HAP-1 (cell line): ENCODE data around the gene POU5F1.

Experiments used
- DNase-seq, 2 experiments: peaks; one replicate each; pipeline ENCODE4 v3.0.0-alpha.2; 2016 to 2020; ENCODE audit warnings: low spot score in 2 of 2
- H3K27me3 ChIP-seq: fragments of 250-450 bp; sonication (Bioruptor Pico); 2 replicates; pipeline ENCODE4 v1.5.1; 2020; ENCODE audit warnings: low read depth, mild to moderate bottlenecking, moderate library complexity
- H3K36me3 ChIP-seq: fragments of 250-450 bp; sonication (Bioruptor Pico); replicated peaks from 2 replicates; pipeline ENCODE4 v1.5.1; 2020; ENCODE audit warnings: mild to moderate bottlenecking
- H3K4me1 ChIP-seq: fragments of 250-450 bp; sonication (Bioruptor Pico); 2 replicates; pipeline ENCODE4 v1.5.1; 2020; ENCODE audit warnings: mild to moderate bottlenecking
- H3K4me3 ChIP-seq: fragments of 250-450 bp; sonication (Bioruptor Pico); 2 replicates; pipeline ENCODE4 v1.5.1; 2020; ENCODE audit warnings: mild to moderate bottlenecking, moderate library complexity
- H3K9me3 ChIP-seq: fragments of 250-450 bp; sonication (Bioruptor Pico); 2 replicates; pipeline ENCODE4 v1.5.1; 2020; ENCODE audit warnings: mild to moderate bottlenecking, moderate library complexity
- in situ Hi-C: fragments of 300-500 bp; cut with MboI; formaldehyde crosslinking; loops from 3 replicates; pipeline ENCODE4 v1.14.3; 2020; ENCODE audit warnings: low sequenced_read_pairs, inconsistent platforms, mixed read lengths

POU5F1 gene

GRCh38 chr6:31115941-31116560, 54.4 kb downstream of the POU5F1 start:
- no peak for DNase-seq
- H3K27me3 ChIP-seq, result no peaks in the 10 kb centered on the region
- no peak overlapping the region for H3K4me3 ChIP-seq
- no peaks in the 10 kb centered on the region for H3K36me3 ChIP-seq
- no peaks in the 10 kb centered on the region for H3K4me1 ChIP-seq
- in situ Hi-C loops, result no loop called here
- H3K9me3 ChIP-seq, result no peaks in the 10 kb centered on the region

GRCh38 chr6:31114970-31115849, 55.3 kb downstream of the POU5F1 start:
- in situ Hi-C loops, result no loop called here
- Histone ChIP-seq H3K4me3 (no peak overlapping the region), H3K27me3 (peaks cover 4% of the 10 kb centered on the region), H3K9me3 (no peaks in the 10 kb centered on the region), H3K4me1 (no peaks in the 10 kb centered on the region), H3K36me3 (no peaks in the 10 kb centered on the region)
- peak; percentile 29 to 33 for DNase-seq

- no peak within 1 kb of the TSS for H3K4me3 ChIP-seq
Measured at GRCh38 chr6:31114541-31114878, 56.0 kb downstream of the POU5F1 start, which contains the start of gene PSORS1C1. PSORS1C1 (plus strand) TSS chr6:31114800; CDS start chr6:31129633, 14,833 bp downstream.

More at GRCh38 chr6:31114541-31114878, 56.0 kb downstream of the POU5F1 start, which contains the start of gene PSORS1C1:
- Histone ChIP-seq H3K36me3 (no peaks in the 10 kb centered on the region), H3K27me3 (peaks cover 8% of the 10 kb centered on the region), H3K9me3 (no peaks in the 10 kb centered on the region), H3K4me1 (no peaks in the 10 kb centered on the region)
- no peak for DNase-seq
- in situ Hi-C loops, result no loop called here
